Skeletal muscle cell (primary cell): Measurements from ENCODE around the gene TTC19.
"Not testable (repeated sequence)": the region's sequence is repeated elsewhere in the genome, so short reads cannot be mapped to it uniquely, and the experiment has no call there.

Experiments
- DNase-seq: peaks from one replicate; pipeline ENCODE4 v3.0.0-alpha.2; 2010; ENCODE audit warnings: low read depth
- H3K4me3 ChIP-seq: 2 replicates; pipeline ENCODE4 v1.5.1; 2011; ENCODE audit warnings: low read depth, mild to moderate bottlenecking, control low read depth, low read length, moderate library complexity

TTC19 gene

DNA sequence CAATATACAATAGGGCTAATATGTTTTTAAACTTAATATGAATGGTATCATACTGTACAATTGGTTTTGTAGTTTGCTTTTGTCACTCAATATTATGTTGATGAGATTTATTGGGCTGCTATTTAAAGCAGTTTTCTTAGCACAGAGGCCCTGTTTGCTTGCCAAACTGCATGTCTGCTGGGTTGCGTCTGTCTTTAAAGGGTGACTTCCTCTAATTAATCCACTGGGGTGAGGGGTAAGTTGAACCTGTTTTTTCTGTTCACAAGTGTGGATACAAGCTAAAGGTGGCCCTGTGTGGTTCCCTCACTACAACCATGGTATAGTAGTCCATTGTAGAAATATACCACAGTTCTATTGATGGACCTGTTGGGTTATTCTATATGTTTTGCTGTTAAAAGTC lies 19.7 kb downstream of the TTC19 start:
- no peak overlapping the region for H3K4me3 ChIP-seq
- DNase-seq = no peak

DNA sequence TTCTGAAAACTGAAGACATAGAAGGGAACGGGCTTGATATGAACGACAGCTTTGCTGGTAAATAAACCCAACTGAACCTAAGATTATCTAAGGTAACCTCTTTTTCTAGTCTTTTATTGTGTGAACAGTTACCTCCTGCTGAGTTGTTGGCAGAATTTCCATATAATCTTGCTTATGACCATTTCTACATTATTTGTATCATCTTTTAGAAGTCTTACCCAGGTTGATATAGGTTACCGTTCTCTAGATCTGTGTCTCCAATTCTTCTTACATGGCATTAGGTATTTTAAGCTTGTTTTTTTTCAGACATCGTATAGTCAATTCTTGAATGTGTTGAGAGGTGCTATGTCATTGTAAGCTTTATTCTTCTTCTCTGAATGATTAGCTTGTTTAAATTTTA lies 24.3 kb downstream of the TTC19 start:
- DNase-seq = no peak
- H3K4me3 ChIP-seq = no peak overlapping the region

DNA sequence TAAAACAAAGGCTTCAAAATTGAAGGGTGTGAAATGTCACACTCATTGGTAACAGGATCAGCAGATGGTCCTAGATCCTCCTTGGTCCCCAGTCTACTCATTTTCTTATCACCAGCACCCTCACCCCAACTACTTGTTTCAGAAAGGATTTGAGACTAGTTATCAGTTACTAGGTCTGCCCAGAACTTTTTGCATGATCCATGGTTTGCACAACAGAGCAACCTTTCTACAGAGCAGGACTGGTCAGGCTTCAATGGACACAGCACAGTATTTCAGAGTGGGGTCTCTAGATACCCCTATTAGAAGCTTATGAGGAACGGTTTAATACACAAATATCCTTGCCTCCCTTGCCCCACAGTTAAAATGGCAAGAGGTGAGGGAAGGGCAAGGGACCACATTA lies 25.6 kb downstream of the TTC19 start:
- no peak overlapping the region for H3K4me3 ChIP-seq
- no peak for DNase-seq

DNA sequence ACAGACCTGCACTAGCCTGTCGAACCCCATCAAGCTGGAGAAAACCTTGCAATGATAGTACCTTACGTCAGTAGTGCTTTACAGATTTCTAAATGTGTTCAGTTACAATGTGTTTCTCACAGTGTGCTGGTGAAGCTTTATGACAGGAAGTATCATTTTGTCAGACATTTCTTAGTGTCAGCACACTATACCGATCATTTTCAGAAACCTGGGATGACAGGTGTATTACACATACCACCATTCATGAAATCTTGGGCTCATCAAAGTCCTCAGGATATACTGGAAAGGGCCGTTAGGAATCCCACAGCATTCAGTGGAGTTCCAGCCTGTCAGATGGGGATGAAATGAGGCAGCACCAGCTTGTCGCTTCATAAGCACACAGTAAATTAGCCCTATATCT lies 27.3 kb downstream of the TTC19 start:
- DNase-seq = no peak
- no peak overlapping the region for H3K4me3 ChIP-seq

DNA sequence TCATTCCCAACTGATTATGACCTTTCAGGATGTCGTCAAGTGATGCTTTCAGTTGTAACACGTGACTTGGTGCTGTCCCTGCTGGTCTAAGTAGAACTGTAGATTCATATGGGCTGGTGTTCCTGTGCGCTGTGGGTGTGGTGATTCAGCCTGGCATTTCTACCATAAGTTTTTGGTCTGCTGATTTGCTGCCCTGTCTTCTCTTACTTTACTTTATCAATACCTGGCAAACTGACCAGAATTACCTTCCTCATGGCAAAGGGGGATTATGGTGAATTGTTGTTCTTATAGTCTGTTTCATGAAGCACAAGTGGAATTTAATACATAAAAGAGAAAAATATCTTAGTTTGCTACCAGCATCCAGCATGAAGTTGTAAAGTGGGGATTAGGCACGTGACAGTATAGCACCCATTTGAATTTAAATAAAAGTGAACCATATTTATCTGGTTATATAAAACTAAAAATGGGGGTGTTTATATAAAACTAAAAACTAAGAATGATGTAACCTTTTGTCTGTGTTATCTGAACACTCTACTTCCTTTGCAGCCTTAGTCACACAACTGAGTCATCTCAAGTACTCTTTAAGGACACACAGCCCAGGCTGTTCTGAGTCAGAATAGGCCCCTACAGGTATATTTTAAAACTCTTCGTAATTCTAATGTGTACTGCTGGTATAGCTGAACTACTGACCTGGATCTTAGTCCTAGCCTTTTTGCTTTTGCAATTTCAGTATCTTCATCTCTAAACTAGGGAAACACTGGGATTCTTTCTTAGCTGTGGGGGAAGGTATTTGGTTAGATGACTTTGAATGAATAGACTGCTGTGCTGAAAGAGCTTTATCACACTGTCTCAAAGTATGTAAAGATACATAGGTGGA lies 28.3 kb downstream of the TTC19 start:
- DNase-seq = peak; percentile 75
- no peak overlapping the region for H3K4me3 ChIP-seq

DNA sequence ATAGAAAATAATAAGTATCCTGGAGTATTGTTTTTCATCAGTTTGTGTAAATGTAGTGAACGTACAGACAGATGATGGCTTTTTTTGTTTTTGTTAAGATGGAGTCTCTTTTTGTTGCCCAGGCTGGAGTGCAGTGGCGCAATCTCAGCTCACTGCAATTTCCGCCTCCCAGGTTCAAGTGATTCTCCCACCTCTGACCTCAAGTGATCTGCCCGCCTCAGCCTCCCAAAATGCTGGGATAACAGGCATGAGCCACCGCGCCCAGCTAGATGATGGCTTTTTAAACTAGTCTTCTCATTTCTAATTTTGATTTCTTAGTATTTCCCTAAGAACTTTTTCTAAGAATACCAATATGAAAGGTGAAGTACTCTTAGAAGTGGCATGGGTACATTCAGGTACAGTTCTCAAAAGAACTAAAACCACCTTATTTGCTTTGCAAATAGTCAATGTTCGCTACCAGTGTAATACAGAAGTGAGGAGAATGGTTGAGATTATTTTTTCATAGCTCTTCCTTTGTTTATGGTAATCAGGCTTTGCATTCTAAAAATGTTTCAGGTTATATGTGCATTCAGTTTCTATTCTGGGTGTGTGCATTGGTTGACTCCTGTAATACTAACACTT lies 34.2 kb downstream of the TTC19 start:
- no peak for DNase-seq
- no peak overlapping the region for H3K4me3 ChIP-seq

DNA sequence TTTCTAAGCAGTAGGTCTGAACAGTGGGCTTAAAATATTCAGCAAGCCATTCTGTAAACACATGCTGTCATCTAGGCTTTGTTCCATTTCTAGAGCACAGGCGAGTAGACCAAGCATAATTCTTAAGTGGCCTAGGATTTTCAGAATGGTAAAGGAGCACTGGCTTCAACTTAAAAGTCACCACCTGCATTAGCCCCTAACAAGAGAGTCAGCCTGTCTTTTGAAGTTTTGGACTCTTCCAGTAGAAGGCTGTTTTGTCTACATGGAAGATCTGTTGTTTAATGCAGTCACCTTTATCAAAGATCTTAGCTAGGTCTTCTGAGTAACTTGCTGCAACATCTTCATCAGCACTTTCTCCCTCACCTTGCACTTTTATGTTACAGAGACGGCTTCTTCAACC lies 36.6 kb downstream of the TTC19 start:
- H3K4me3 ChIP-seq = no peak overlapping the region
- DNase-seq = no peak

DNA sequence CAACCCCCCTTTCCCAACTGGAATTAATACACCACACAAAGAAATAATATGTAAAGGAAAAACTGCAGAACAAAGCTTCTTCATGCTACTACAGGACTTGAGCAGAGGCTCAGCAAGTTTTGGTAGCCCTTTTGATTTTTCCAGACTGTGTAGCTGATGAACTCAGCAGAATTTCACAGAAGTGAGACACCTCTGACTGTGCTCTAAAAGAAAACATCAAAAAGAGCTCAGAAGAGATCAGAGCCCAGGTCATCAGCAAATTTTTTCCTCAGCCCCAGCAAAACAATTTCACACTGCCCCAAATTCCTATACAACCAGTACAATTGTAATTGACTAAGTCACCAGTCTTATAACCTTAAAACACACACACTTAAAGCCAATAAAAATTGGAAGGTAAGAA lies 38.0 kb downstream of the TTC19 start:
- H3K4me3 ChIP-seq = no peak overlapping the region
- no peak for DNase-seq

DNA sequence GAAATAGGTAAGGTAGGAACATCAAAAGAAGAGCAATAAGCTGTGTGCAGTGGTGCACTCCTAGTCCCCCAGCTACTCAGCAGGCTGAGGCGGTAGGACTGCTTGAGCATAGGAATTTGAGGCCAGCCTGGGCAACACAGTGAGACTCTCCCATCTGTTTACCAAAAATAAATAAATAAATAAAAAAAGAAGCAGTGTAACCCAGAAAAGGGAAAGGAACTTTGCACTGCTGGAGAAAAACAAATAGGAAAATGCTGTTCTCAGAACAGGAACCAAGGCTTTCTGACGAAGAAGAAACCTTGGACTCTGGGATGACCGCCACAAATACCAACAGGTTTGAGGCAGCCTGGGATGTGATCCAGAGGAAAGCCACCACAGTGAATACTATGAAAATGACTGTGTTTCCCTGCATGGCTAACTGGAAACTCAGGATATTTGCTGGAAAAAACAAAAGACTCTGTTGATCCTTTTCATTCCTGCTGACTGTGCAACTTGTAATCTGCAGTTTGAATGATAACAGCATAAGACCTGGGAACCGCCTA lies 41.2 kb downstream of the TTC19 start:
- no peak overlapping the region for H3K4me3 ChIP-seq
- DNase-seq = no peak

DNA sequence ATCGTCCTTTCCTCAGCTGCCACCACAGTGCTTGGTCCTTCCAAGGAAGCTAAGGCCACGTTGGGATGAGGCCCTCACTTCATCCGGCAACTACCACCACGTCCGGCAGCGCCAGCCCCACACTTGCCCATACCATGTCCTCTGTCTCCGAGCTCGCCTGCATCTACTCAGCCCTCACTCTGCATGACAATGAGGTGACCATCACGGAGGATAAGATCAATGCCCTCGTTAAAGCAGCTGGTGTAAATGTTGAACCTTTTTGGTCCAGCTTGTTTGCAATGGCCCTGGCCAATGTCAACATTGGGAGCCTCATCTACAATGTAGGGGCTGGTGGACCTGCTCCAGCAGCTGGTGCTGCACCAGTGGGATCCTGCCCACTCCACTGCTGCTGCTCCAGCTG lies 44.9 kb downstream of the TTC19 start:
- DNase-seq = no peak
- no peak overlapping the region for H3K4me3 ChIP-seq

DNA sequence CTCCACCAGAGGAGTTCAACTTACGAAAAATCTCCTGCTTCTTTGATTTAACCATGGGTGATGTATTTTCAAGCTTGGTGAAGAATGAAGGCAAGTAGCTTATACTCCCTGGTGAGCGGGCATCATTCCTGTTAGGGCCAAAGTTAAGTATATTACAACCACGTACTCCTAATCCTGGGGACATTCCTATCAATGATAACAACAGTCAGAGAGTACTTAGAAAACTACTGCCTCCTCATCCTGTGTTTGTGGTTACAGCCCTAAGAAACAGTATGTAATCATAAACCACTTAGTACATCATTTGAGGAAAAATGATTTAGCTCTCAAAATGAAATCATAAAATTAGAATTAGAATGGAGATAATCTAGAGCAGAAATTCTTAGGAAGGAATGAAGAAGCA lies 47.3 kb downstream of the TTC19 start:
- H3K4me3 ChIP-seq = no peak overlapping the region
- no peak for DNase-seq

DNA sequence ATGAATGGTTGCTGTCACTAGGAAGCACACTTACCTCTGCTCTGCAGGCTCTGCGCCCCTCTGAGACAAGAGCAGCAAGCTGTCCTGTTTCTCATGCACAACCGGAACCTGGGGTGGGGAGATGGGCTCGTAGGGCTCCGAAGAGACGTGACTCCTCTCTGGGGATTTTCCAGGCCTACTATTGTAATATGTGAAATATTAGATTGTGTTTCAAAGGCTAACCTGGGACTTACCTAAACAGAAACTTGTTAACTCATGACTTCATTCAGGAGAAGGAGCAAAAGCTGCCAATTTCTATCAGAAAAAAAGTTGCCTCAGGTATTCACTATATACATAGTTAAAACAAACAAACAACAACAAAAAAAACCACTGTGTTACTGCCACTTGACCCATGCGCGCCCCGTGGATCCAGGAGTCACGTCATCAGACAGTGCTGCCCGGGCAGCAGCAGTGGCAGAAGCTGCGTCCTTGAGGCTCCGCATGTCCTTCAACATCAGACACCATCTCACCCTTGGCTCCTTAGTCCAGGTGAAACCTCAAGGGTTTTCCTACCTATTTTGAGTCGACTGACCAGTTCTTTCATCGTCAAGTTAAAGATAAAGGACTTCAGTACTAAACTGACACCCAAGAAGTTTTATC lies 49.3 kb downstream of the TTC19 start:
- no peak for DNase-seq

DNA sequence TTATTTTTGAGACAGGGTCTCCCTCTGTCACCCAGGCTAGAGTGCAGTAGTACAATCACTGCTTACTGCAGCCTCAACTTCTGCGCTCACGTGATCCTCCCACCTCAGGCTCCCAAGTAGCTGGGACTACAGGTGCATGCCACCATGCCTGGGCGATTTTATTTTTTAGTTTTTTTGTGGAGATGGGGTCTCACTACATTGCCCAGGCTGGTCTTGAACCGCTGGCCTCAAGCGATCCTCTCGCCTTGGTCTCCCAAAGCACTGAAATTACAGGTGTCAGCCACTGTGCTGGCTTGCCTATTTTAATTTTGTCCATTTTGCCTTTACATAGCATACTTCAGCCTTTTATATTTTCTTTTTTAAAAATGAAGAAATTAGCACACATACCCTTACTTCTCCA lies 51.2 kb downstream of the TTC19 start:
- H3K4me3 ChIP-seq = no peak overlapping the region
- no peak for DNase-seq

More for the DNA sequence above, 49.3 kb downstream of the TTC19 start:
- H3K4me3 ChIP-seq = no peak overlapping the region

DNA sequence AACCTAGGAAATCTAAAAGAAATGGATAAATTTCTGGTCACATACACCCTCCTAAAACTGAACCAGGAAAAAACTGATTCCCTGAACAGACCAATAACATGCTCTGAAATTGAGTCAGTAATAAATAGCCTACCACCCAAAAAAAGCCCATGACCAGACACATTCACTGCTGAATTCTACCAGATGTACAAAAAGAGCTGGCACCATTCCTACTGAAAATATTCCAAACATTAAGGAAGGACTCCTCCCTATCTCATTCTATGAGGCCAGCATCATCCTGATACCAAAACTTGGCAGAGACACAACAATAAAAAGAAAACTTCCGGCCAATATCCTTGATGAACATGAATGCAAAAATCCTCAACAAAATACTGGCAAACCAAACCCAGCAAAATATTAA lies 52.9 kb downstream of the TTC19 start:
- no peak for DNase-seq
- H3K4me3 ChIP-seq = no peak overlapping the region

DNA sequence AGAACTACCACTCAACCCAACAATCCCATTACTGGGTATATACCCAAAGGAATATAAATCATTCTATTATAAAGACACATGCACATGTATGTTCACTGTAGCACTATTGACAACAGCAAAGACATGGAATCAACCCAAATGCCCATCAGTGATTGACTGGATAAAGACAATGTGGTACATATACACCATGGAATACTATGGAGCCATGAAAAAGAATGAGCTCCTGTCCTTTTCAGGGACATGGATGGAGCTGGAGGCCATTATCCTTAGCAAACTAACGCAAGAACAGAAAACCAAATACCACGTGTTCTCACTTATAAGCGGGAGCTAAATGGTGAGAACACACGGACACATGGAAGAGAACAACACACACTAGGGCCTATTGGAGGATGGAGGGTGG lies 55.5 kb downstream of the TTC19 start:
- DNase-seq = not testable (repeated sequence)

DNA sequence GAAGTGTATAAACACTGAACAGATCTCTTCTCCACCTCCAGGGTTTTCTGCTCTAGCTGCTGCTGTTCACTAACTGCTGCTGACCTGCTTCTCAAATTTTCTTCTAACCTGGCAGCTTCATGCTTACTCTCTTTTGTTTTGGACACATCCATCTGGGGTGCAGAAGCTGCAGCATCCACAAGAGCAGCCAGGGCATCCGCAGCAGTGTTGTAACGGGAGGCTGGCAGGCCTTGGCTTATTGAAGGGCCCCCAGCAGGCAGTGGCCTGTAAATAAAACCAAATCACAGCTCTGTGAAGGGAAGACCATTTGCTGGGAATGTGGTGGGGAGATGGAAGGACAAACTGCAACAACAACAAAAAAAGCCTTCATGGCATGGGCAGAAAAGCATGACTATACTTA lies 62.0 kb downstream of the TTC19 start:
- no peak overlapping the region for H3K4me3 ChIP-seq
- no peak for DNase-seq

More for the DNA sequence above, 55.5 kb downstream of the TTC19 start:
- H3K4me3 ChIP-seq = not testable (repeated sequence)

DNA sequence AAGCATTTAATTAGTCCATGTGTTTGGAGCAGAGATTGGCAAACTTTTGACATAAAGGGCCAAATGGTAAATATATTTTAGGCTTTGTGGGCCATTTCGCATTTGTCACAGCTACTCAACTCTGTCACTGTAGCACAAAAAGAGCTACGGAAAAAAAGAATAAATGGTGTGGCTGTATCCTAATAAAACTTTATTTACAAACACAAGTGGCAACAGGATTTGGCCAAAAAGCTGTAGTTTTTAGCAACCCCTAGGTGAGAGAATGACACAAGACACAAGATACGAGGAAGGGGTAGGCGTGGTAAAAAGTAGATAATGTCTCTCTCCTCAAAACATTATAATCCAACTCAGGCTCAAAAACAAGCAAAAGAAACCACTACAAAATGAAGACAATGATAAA lies 66.5 kb downstream of the TTC19 start:
- DNase-seq = no peak
- no peak overlapping the region for H3K4me3 ChIP-seq

DNA sequence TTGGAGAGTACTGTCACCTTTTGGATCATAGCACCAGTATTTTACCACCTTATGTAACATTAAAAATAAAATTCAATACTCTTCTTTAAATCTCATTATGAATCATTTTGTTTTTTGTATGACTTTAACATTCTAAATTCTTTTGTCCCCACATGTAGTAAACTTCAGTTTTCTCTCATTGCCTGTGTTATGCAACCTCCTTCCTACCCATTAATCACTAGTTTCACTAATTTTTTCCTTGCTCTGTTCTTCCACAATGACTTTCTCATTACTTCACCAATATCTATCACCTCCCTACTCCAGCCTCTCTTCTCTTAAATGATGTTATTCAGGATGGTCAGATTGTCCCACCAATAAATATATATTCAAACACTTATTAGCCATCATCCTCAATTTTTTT lies 68.7 kb downstream of the TTC19 start:
- no peak for DNase-seq
- H3K4me3 ChIP-seq = no peak overlapping the region

DNA sequence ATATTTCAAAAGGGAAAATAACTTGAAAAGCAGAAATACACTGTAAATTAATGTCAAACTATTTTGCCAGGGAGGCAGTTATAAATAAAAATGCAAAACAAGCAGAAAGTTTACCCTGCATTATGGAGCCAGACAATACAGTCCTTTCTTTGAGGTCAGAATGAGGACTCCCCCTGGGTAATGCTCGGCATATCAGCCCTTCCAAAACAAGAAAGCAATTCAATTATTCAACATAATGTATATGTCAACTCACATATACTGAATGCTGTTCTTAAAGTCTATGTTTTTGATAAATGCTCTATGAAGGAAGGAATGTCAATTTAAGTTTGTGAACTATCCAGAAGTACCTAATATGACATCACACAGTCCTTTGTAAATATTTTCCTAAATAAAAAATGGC lies 72.4 kb downstream of the TTC19 start:
- H3K4me3 ChIP-seq = no peak overlapping the region
- DNase-seq = no peak

DNA sequence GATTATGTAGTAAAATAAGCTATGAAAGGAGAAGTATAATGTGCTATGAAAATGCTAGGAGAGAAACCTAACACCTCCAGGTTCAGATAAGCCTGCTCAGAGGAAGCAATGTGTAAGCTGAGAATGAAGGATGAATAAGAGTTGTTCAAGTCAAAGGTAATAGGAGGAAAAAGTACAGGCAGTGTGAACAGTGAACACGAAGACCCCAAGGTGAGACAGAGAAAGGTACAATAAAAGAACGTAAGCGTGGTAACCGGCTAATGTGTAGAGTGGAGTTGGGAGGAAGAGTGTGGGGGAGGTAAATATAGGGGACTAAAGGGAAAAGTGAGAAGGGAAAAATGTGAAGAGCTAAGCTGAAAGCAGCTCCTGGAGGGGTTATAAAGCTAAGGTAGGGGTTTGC lies 74.2 kb downstream of the TTC19 start:
- no peak overlapping the region for H3K4me3 ChIP-seq
- no peak for DNase-seq
